H1 (cell line): ENCODE results near the gene RNPEPL1.

Source experiments
- CREB1 ChIP-seq: IDR thresholded peaks from 2 replicates; pipeline ENCODE4 v1.6.1; 2012; ENCODE audit warnings: inconsistent platforms
- EP300 ChIP-seq, 2 experiments: IDR thresholded peaks; 1 replicate in 1 of 2; 2 replicates in 1 of 2; pipeline ENCODE4 v1.6.1; 2011 to 2012; ENCODE audit warnings: low read depth in 2 of 2, low read length in 2 of 2, mild to moderate bottlenecking in 2 of 2, borderline replicate concordance in 1 of 2, inconsistent platforms in 1 of 2, moderate library complexity in 1 of 2
- EZH2 ChIP-seq: fragments of 200-600 bp; sonication (generic); IDR thresholded peaks from 2 replicates; pipeline ENCODE4 v1.7.1; 2012; ENCODE audit warnings: low read depth, mild to moderate bottlenecking, moderate library complexity, low read length, inconsistent platforms; ENCODE audit not compliant: severe bottlenecking
- MAFK ChIP-seq: IDR thresholded peaks from 2 replicates; pipeline ENCODE4 v1.6.1; 2012; ENCODE audit warnings: low read depth, mild to moderate bottlenecking, improper control_type of control experiment, low read length
- POLR2A ChIP-seq, 2 experiments: IDR thresholded peaks; 1 replicate in 1 of 2; 2 replicates in 1 of 2; pipeline ENCODE4 v1.6.1; 2011; ENCODE audit warnings: low read depth in 2 of 2, low read length in 2 of 2, mild to moderate bottlenecking in 2 of 2; ENCODE audit errors: control extremely low read depth in 1 of 2
- POLR2AphosphoS5 ChIP-seq: IDR thresholded peaks from 2 replicates; pipeline ENCODE4 v1.6.1; 2011; ENCODE audit warnings: low read depth, low read length
- RFX5 ChIP-seq: IDR thresholded peaks from 2 replicates; pipeline ENCODE4 v1.6.1; 2011; ENCODE audit warnings: low read depth, low read length, improper control_type of control experiment, borderline replicate concordance
- TCF12 ChIP-seq: IDR thresholded peaks from 2 replicates; pipeline ENCODE4 v1.6.1; 2011; ENCODE audit warnings: low read depth, mild to moderate bottlenecking, low read length
- ZNF274 ChIP-seq: IDR thresholded peaks from 2 replicates; pipeline ENCODE4 v1.7.0; 2012; ENCODE audit warnings: low read length, borderline replicate concordance; ENCODE audit errors: extremely low read depth
- TF ChIP-seq, protein P1 (sequence below), 3 experiments: IDR thresholded peaks; 1 replicate in 2 of 3; 2 replicates in 1 of 3; pipeline versions ENCODE4 v1.5.1 to v1.6.1; 2011; ENCODE audit warnings: low read length in 3 of 3, mild to moderate bottlenecking in 3 of 3, inconsistent platforms in 2 of 3, low read depth in 1 of 3, moderate library complexity in 1 of 3; ENCODE audit not compliant: insufficient read depth in 1 of 3; ENCODE audit errors: control extremely low read depth in 1 of 3

DNA sequence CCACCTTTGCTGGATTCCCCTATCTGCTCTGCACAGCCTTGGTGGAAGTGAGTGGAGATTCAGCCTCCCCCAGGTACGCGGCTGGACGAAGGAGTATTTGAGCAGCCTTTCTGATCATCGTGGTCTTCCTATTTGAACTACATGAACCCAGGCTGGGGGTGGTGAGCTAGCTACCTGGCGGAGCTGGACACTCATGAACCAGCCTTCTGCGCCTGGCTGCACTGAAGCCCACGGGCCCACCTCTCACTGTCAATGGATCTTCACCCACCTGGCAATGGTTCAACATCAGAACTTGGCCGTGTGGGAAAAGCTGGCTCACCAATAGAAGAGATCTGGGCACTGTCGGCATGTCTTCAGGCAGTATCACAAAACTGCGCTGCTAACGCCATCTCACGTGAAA is 45.9 kb upstream of the RNPEPL1 start:
- no peak for TF ChIP-seq POLR2AphosphoS5
- TF ChIP-seq ZNF274 = no peak
- TF ChIP-seq MAFK = no peak
- TF ChIP-seq POLR2A (IDR thresholded peaks at IDR 0.05; ENCODE audit: control extremely low read depth in 1 of 2, low read depth in 2 of 2, low read length in 2 of 2) = no peak
- TF ChIP-seq EP300 (IDR thresholded peaks at IDR 0.05; ENCODE audit: borderline replicate concordance in 1 of 2, low read depth in 2 of 2, low read length in 2 of 2) = no peak
- no peak for TF ChIP-seq TCF12
- no peak for TF ChIP-seq RFX5
- TF ChIP-seq EZH2 = no peak
- TF ChIP-seq, protein P1, sequence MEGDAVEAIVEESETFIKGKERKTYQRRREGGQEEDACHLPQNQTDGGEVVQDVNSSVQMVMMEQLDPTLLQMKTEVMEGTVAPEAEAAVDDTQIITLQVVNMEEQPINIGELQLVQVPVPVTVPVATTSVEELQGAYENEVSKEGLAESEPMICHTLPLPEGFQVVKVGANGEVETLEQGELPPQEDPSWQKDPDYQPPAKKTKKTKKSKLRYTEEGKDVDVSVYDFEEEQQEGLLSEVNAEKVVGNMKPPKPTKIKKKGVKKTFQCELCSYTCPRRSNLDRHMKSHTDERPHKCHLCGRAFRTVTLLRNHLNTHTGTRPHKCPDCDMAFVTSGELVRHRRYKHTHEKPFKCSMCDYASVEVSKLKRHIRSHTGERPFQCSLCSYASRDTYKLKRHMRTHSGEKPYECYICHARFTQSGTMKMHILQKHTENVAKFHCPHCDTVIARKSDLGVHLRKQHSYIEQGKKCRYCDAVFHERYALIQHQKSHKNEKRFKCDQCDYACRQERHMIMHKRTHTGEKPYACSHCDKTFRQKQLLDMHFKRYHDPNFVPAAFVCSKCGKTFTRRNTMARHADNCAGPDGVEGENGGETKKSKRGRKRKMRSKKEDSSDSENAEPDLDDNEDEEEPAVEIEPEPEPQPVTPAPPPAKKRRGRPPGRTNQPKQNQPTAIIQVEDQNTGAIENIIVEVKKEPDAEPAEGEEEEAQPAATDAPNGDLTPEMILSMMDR (IDR thresholded peaks at IDR 0.05; ENCODE audit: control extremely low read depth in 1 of 3, insufficient read depth in 1 of 3, low read depth in 1 of 3, low read length in 3 of 3) = no peak
- TF ChIP-seq CREB1 = no peak
